Activated naive CD8-positive, alpha-beta T cell treated with anti-CD3 and anti-CD28 coated beads, Interleukin-2, amount 50 U/mL, for 16 hours (primary cell): ENCODE results near the gene IFNW1.
"Not testable (repeated sequence)": the region's sequence is repeated elsewhere in the genome, so short reads cannot be mapped to it uniquely, and the experiment has no call there.

Source experiments
- DNase-seq: peaks from one replicate; pipeline ENCODE4 v3.0.0-alpha.2; 2020; ENCODE audit warnings: low read depth, low spot score

Gene IFNW1

DNA sequence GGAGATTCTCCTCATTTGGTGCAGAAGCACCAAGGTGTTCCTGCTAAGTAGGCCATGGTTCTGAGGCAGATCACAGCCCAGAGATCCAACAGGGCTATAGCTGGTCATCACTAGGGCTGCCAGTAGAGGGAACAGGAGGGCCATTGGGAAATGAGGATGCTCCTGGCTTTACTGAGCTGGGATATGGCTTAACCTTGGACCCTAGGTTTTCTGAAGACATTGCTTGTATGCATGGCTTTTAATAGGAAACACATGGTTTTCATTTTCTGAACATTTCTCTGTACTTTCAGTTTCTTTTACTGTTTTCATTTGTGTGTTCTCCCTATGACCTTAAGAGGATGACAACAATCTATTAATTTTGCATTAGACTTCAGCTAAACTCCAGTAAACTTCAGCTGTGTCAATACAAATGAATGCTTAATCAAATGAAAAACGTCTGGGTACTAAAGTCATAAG is at the start of gene IFNW1:
IFNW1 (minus strand) TSS at position 406 of the 456 bp plus-strand sequence; CDS start at position 144, 262 bp downstream.
- DNase-seq, result no peak

DNA sequence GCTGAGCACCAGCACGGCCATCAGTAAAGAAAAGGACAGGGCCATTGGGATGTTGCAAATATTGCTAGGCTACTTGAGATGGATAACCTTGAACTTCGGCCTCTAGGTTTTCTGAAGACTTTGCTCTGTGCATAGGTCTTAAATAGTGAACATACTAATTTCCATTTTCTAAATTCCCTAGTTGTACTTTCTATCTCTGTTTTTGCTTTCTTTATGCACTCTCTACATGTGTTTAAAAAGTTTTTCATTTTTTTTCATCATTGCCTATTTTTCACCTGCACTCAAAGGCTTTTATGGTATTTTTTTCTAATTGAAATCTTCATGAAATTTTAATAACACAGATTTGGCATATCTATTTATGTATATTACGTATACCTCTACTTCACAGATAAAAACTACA is 45.9 kb upstream of the IFNW1 start, which contains the start of gene IFNA4:
IFNA4 (minus strand) TSS at position 101 of the 400 bp plus-strand sequence; CDS start at position 45, 56 bp downstream.
- not testable (repeated sequence) for DNase-seq

DNA sequence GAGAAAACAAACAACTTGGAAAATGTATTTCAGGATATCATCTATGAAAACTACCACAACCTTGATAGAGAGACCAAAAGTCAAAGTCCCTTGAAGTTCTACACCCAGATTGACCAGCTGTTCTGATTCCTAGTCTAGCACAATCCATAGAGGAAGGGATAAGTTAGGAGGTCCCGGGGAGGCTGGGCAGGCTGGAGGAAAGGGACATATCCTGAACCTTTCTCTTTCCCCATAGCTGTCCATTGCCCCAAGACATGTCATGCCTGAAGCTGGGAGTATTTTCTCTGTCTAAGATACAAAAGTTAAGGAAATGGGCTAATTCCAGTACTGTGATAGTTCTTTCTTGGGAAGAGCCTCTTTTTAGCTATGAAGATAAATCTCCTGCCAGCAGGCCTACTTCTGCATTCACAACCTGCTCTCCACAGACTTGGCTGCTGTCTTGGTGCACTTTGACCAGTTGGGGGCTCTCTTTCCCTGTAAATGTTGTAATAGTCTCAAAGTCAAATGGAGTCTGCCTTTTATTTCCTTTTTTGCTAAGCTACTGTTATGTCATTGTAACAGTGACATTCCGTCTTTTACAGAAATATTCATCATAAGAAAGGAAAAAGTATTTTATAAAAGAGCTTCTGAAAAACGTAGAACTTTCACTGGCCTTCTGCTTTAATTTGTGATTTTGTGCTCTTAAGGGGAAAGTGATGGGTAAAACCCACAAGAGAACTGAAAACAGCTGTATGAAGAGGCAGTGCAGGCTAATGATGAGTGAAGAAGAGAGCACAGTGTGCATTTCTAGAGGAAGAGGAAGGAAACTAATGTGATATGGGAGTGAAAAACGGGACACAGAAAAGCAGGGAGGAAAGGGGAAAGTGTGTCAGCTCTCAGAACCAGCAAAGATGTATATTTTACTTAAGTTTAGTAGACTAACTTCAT is 41.4 kb upstream of the IFNW1 start:
- not testable (repeated sequence) for DNase-seq

DNA sequence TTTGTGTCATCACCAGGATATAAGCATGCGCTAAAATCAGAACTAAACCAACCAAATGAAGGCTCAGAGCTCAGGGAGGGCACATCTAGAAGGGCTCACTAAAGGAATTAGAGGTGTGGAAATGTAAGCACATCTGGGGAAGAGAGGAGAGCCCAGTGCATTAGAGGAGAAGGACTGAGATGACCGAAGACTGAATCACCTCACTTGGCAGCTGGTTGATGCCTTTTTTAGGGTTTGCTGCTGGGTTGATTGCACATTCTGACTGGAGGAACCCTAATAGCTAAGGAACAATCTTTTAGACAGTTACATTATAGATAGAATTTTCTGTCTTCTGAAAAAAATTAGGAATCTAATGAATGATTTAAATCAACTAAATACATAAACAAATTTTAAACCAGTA is 33.0 kb upstream of the IFNW1 start:
- DNase-seq, result no peak

DNA sequence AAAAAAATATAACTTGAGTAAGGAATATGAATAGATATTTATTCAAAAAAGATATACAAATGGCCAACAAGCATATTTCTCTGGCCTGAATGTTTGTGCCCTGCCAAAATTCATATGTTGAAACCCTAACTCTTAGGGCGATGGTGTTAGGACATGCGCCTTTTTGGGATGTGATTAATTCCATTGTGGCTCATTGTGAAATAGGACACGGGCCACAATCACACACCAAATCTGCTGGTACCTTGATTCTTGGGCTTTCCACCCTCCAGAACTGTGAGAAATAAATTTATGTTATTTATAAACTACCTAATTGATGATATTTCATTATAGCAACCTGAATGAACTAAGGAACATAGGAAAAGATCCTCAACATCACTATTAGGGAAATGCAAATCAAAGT is 30.5 kb upstream of the IFNW1 start:
- DNase-seq, result no peak

DNA sequence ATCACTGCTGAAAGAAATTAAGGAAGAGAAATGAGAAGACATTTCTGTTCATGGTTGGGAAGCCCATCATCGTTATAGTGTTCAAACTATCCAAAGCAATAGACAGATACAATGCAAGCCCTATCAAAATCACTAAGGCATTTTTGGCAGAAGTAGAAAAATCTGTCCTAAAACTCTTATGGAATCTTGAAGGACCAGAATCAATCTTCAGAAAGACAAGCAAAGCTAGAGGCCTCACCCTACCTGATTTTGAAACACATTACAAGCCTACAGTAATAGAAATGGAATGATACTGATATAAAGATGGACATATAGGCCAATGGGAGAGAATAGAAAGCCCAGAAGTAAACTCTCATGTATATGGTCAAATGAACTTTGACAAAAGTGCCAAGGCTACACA is 29.7 kb upstream of the IFNW1 start:
- DNase-seq, result no peak

DNA sequence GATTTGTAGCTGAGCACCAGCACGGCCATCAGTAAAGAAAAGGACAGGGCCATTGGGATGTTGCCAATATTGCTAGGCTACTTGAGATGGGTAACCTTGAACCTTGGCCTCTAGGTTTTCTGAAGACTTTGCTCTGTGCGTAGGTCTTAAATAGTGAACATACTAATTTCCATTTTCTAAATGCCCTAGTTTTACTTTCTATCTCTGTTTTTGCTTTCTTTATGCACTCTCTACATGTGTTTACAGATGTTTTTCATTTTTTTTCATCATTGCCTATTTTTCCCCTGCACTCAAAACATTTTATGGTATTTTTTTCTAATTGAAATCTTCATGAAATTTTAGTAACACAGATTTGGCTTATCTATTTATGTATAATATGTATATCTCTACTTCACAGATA is 24.9 kb upstream of the IFNW1 start, which contains the start of gene IFNA21:
IFNA21 (minus strand) TSS at position 101 of the 400 bp plus-strand sequence; CDS start at position 53, 48 bp downstream.
- DNase-seq, result not testable (repeated sequence)

DNA sequence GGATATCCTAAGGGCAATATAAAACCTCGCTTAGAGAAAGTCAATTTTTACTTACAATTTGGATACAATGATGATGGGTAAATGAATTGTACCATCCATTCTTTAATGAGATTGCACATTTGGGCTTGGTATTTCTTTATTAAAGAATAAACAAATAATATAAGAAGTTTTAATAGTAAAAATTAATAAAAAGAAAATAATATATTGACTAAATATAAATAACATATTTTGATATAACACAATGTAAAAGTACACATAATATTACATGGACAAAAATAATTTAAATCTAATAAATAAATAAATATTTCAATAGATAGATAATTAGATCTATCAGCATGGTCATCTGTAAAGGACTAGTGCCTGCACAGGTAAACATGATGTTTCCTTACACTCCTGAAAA is 23.9 kb upstream of the IFNW1 start:
- no peak for DNase-seq

DNA sequence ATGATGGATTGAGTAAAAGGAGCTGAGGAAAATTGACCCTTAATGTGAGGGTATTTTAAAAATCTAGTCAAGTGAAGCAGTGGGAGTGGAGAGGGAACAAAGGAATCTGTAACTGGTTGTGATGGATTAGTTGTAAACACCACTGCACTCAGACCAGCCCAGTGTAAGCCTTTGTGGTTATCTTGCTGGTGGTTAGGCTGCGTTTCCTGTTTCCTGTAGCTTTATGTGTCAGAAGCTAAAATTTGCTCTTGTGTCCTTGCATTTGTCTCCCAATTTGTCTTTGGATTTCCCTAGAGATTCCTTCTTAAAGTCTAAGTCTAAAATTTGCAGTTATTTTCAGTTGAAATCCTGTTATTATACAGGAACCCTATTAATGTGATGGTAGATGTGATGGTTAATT is 18.5 kb upstream of the IFNW1 start:
- no peak for DNase-seq

DNA sequence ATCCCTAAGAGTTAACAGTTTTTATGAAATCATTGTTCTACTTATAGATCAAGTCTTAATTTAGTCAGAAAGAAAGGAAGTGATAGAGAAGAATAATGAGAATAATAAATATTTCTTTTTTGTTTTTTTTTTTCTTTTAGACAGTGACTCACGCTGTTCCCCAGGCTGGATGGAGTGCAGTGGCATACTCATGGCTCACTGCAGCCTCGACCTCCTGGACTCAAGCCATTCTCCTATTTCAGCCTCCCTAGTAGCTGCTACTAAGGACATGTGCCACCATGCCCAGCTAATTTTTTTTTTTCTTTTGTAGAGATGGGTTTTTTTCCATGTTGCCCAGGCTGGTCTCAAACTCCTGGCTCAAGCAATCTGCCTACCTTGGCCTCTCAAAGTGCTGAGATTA is 13.9 kb upstream of the IFNW1 start:
- no peak for DNase-seq

DNA sequence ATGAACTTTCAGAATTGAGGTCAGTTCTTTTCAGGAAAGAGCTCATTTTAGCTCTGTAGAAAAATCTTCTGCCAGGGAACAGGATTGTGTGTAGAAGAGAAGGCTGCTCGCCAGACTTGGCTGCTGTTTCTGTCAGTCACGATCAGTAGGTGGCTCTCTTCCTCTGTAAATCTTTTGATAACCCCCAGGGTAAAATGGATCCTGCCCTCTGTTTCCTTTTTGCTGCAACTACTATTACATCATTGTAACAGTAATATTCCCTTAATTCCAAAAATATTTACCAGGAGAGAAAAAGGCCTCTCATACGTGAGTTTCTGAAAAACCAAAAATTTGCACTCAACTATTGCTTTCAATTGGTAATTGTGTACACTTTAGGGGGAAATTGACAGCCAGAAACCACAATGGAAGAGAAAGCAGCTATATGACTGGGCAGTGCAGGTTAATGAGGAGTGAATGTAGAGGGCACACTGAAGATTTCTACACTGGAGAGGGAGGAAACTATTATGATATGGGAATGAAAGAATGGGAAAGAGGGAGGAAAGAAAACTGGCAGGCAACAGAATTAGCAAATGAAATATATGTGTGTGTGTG is 12.5 kb upstream of the IFNW1 start:
- no peak for DNase-seq

DNA sequence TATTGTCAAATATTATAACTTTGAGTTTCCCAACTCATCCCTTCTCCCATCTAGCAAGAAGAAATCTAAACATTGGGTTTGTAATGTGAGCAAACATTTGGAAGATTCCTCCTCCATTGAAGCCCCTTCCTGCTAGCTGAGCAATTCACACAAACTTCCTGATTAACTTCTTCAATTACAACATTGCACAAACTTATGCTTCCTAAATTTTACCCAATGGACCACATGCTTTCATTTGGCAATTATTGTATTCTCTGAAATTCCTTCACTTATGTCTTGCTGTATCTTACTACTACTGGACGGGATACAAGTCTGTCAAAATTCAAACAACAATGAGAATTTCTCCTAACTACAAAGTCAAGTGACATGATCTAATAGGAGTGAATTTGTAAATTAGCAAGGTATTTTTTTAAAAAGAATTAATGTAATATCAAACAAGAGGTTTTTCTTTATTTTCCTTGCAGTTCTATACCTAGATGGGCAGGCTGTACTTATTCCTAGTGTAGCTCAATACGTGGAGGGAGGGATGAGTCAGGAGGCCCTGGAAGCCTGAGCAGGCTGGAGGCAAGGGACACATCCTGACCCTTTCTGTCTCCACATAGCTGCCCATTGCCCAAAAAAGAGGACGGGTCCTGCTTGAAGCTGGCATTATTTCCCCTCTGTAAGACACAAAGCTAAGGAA is 11.8 kb upstream of the IFNW1 start:
- no peak for DNase-seq

DNA sequence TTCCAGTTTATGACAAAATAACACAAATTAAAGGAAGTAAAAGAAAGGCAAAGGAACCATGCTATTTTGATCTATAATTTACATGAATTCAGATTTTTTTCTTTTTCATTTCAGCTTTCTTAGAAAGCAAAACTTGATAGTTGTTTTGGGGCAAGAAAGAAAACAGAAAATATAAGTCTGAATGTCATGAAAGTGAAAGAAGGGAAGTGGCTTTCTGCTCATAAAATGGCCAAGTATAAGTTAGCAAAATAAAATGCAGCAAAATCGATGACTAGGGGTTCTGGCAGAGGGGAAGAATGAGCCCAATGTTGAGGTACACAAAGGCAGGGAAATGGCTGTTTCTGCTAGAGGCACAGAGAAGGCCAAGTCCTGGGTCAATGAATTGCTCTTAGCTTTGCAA is 3.0 kb upstream of the IFNW1 start:
- DNase-seq, result no peak

DNA sequence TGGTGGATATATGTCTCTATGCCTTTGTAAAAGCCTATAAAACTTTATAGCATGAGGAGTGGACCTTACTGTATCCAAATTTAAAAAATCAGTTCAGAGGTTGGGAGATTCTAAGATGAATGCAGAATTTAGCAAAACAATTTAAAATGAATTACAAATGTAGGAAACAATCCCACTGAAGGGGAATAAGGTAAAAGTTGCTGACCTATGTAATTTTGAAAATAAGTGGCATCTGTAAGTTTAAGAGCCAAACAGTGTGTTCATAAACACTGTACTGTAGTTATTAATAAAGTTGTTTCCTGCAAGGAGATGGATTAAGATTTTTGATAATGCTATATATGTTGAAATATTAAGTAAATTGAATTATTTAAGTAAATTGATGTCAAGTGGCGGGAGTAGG is 4.6 kb downstream of the IFNW1 start:
- DNase-seq, result no peak

DNA sequence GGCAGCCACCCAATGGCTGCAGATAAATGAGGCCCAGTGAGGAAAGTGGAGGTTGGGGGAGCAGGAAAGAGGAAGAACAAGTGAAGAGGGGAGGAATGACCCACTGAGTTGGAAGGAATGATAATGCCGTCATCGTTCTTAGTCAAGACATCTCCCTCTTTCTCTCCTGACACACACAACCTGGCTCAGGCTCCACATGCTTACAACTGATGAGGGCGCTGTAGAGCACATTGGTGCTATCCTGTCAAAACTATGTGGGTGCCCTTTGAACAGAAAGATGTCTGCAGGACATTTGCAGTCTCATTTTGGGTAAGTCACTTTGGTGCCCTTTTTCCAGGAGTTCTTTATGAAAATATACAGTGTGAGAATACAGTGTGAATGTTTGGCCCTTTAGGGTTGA is 5.9 kb downstream of the IFNW1 start:
- DNase-seq, result no peak

DNA sequence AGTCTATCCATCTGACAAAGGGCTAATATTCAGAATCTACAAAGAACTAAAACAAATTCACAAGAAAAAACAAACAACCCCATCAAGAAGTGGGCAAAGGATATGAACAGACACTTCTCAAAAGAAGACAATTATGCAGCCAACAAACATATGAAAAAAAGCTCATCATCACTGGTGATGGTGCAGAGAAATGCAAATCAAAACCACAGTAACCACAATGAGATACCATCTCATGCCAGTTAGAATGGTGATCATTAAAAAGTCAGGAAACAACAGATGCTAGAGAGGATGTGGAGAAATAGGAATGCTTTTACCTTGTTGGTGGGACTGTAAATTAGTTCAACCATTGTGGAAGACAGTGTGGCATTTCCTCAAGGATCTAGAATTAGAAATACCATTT is 13.4 kb downstream of the IFNW1 start:
- not testable (repeated sequence) for DNase-seq

DNA sequence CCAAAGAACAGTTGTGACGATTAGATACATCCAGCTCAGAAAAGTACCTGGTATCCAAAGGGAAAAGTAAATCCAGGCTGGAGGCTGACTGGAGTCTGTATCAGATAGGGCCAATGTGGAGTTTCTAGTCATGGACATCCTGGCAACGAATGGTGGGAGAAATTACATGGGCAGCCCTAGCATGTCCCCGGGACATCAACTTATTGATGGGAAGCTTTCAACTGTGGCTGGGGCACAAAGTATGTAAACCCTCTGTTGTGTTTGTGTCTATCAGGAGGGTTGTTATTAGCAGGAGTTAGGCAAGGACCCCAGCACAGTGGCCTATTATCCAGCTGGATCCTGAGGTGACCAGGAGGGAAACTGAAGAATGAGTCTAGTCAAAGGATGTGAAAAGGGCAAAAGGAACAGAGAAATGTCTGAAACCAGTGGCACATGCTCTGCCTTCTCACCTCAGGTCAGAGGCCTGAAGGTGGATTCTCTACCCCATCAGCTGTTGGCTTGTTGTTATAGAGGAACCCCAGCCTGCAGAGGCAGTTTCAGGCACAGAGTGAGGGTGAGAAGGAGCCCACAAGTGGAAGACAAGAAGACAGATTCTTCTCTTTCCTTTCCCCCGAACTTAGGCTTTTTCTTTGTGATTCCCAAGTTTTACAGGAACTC is 19.9 kb downstream of the IFNW1 start:
- no peak for DNase-seq

DNA sequence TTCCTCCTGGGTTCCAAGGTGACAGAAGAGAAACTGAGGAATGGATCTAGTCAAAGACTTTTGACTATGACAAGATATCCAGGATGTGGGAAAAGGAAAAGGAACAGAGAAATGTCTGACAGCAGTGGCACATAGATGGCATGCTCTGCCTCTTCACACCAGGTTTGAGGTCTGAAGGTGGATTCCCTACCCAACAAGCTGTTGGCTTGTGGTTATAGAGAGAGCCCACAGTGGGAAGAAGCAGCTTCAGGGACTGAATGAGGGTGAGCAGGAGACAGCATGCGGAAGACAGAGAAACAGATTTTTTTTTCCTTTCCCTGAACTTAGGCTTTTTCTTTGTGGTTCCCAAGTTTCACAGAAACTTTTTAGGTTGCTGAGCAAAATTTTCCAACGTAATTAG is 20.6 kb downstream of the IFNW1 start:
- DNase-seq, result no peak

DNA sequence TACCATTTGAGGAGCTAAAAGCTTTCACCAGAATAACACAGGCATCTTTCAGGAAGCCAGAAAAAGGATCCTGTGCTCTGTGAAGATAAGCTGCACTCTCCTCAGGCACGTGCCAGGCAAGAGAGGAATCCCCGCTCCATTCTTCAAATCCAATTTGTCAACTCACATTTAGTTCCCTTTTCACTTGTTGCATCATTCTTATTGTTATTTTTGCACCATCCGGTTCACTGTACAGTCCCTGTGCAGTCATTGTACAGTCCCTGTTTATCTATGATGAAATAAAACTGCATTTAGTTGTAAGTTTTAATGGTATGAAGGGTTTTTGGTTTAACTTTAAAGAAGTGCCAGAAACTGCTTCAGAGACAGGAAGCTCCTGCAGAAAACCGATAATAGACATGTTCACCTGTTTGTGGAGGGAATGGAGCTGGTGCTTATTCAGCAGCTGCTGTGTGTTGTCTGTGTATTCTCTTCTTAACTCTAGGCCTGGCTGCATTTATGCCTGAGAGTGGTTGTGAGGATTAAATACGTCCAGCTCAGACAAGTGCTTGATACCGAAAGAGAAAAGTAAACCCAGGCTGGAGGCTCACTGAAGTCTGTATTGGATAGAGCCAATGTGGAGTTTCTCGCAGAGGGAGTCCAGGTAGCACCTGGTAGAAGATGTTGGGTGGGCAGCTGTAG is 22.4 kb downstream of the IFNW1 start:
- DNase-seq, result no peak

DNA sequence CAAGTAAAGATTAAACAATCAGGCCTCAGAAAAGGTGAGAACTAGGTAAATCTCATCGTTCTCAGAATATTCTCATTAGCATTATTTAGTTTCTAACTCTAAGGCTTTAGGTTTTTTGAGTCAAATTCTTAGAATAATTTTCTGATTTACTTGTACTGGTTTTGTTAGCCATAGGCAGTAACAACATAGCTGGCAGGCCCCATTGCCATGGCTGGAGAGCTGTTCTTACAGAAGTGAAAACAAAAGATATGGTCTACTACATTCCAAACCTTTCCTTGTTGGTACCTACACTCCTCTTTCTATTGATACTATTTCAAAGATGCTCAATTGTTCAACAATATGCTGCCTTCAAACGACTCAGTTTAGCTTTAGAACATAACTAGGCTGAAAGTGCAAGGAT is 27.3 kb downstream of the IFNW1 start:
- DNase-seq, result no peak
